ENCODE data around the gene EFNA1. TPM values are rescaled to one million over a fixed set of nuclear protein-coding genes. Genes with fewer than 3 reads are reported as not detected.

Gene EFNA1
- total RNA-seq, 1 experiment from 2014 or later, result 19.7 TPM

GRCh38 chr1:155125946-155126555, 1.6 kb upstream of the EFNA1 start (continued):
- no peak for TF ChIP-seq REST (IDR thresholded peaks at IDR 0.05; ENCODE audit: low read depth)
- TF ChIP-seq SIN3A (IDR thresholded peaks at IDR 0.05; ENCODE audit: low read depth), result no peak
- no peak for TF ChIP-seq FOSL1 (IDR thresholded peaks at IDR 0.05; ENCODE audit: low read depth)
- TF ChIP-seq SRF (IDR thresholded peaks at IDR 0.05; ENCODE audit: low read depth), result no peak

GRCh38 chr1:155126556-155127104, 1.0 kb upstream of the EFNA1 start:
- Histone ChIP-seq H4K20me1 (ENCODE audit: insufficient read depth) (no peaks in the 10 kb centered on the region), H3K27ac (ENCODE audit: low read depth, low read length) (no peak overlapping the region; the same call in 1 of the 2 replicates), H3K4me3 (replicated peaks in 1 of 2; ENCODE audit: low read depth in 1 of 2, low read length in 2 of 2) (peak overlapping the region; percentile 70 to 97), H3K27me3 (ENCODE audit: insufficient read depth, low read length) (no peaks in the 10 kb centered on the region), H3K9me3 (ENCODE audit: control insufficient read depth in 1 of 2, insufficient read depth in 1 of 2, low read depth in 1 of 2, low read length in 2 of 2) (no peaks in the 10 kb centered on the region), H3K79me2 (ENCODE audit: insufficient read depth, low read length) (peaks cover 38% of the 10 kb centered on the region), H3K4me2 (ENCODE audit: low read length) (peak overlapping the region; percentile 99), H3K36me3 (ENCODE audit: control insufficient read depth in 1 of 2, insufficient read depth in 2 of 2, low read length in 2 of 2) (peaks cover 3 to 8% of the 10 kb centered on the region in 2 experiments; a peak in 2 of 4 replicates), H3K9ac (ENCODE audit: low read length) (peak overlapping the region; percentile 91), H3K4me1 (ENCODE audit: control insufficient read depth in 1 of 2, insufficient read depth in 2 of 2, low read length in 2 of 2) (peaks cover 29 to 69% of the 10 kb centered on the region in 2 experiments), H3K9me2 (ENCODE audit: insufficient read depth) (no peaks in the 10 kb centered on the region), H2AFZ (ENCODE audit: low read depth, low read length, poor library complexity, severe bottlenecking) (no peak overlapping the region)
- CTCF ChIA-PET, result no interaction called here
- no peak for TF ChIP-seq ATF3 (IDR thresholded peaks at IDR 0.05)
- peak; percentile 26 for TF ChIP-seq TCF7L2 (IDR thresholded peaks at IDR 0.05; ENCODE audit: borderline replicate concordance, extremely low read depth, insufficient read depth, insufficient read length)
- intact Hi-C loops (cut with micrococcal nuclease), result no loop called here
- RAD21 ChIA-PET (ENCODE audit: low non-redundant PET in 1 of 2, low total read pairs in 2 of 2, uncharacterized antibody in 2 of 2, unreplicated experiment in 2 of 2), result no interaction called here
- POLR2A ChIA-PET, result no interaction called here
- ATAC-seq (no peak), DNase-seq (ENCODE audit: low read depth, low spot score) (no peak)
- no TSS peak for BruUV-seq (replicated peaks)

All from HCT116 (cell line).